ENCODE results near the gene CMTR1. TPM values are rescaled to one million over a fixed set of nuclear protein-coding genes. Genes with fewer than 3 reads are reported as not detected.

The CMTR1 gene
- total and polyA plus RNA-seq, 2 of the 13 experiments (the other 11 are each of a cell fraction or from before 2014, with no cell fraction given): 19.7 to 55.2 TPM

DNA sequence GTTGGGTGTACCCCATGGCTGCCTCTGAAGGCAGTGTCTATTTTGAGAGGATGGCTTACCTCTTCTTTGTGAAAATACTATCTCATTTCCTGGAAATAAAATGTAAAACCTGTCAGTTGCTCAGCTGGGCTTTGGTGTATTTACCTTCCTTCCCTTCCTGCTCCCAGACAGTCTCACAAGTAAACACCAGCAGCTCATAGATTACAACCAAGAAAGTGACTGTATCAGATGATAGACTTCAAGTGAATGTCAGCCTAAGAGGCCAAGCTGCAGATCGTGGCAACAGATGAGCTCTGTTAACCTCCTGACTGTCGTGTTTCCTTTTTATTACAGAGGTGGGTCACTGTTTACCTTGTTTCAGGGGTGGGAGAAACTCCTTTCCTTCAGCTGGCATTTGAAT, 41.9 kb upstream of the CMTR1 start (continued):
- TF ChIP-seq, protein P1, sequence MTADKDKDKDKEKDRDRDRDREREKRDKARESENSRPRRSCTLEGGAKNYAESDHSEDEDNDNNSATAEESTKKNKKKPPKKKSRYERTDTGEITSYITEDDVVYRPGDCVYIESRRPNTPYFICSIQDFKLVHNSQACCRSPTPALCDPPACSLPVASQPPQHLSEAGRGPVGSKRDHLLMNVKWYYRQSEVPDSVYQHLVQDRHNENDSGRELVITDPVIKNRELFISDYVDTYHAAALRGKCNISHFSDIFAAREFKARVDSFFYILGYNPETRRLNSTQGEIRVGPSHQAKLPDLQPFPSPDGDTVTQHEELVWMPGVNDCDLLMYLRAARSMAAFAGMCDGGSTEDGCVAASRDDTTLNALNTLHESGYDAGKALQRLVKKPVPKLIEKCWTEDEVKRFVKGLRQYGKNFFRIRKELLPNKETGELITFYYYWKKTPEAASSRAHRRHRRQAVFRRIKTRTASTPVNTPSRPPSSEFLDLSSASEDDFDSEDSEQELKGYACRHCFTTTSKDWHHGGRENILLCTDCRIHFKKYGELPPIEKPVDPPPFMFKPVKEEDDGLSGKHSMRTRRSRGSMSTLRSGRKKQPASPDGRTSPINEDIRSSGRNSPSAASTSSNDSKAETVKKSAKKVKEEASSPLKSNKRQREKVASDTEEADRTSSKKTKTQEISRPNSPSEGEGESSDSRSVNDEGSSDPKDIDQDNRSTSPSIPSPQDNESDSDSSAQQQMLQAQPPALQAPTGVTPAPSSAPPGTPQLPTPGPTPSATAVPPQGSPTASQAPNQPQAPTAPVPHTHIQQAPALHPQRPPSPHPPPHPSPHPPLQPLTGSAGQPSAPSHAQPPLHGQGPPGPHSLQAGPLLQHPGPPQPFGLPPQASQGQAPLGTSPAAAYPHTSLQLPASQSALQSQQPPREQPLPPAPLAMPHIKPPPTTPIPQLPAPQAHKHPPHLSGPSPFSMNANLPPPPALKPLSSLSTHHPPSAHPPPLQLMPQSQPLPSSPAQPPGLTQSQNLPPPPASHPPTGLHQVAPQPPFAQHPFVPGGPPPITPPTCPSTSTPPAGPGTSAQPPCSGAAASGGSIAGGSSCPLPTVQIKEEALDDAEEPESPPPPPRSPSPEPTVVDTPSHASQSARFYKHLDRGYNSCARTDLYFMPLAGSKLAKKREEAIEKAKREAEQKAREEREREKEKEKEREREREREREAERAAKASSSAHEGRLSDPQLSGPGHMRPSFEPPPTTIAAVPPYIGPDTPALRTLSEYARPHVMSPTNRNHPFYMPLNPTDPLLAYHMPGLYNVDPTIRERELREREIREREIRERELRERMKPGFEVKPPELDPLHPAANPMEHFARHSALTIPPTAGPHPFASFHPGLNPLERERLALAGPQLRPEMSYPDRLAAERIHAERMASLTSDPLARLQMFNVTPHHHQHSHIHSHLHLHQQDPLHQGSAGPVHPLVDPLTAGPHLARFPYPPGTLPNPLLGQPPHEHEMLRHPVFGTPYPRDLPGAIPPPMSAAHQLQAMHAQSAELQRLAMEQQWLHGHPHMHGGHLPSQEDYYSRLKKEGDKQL (CRISPR knock-in tag; IDR thresholded peaks at IDR 0.05; ENCODE audit: low read depth): no peak

DNA sequence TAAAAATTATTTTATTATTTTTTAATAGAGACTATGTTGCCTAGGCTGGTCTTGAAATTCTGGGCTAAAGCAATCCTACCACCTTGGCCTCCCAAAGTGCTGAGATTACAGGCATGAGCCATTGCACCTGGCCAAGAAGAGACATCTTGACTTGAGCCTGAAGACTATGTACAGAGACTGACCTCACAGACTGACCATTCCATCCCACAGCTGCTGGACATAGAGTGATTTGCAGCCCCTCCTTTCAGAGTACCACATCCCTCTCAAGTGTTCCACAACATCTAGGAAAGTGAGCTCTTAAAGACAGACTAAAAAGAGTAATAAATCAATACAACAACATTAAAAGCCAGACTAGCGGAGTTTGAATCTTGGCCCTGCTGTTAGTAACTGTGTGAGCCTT, 40.2 kb upstream of the CMTR1 start:
- 95% methylated on average over 1 of the region's 1 CpG for WGBS (ENCODE audit: low lambda C conversion rate)
- POLR2A ChIA-PET: no interaction called here
- FAIRE-seq: no peak
- TF ChIP-seq ZBTB7B (CRISPR knock-in tag; IDR thresholded peaks at IDR 0.05) (no peak), TSC22D2 (CRISPR knock-in tag; IDR thresholded peaks at IDR 0.05; ENCODE audit: borderline replicate concordance) (no peak), ZNF101 (CRISPR knock-in tag; IDR thresholded peaks at IDR 0.05; ENCODE audit: borderline replicate concordance, low read depth) (no peak), XRCC5 (optimal IDR thresholded peaks at IDR 0.05; ENCODE audit: low read length) (no peak), ZNF441 (CRISPR knock-in tag; IDR thresholded peaks at IDR 0.05; ENCODE audit: borderline replicate concordance) (no peak), U2AF2 (IDR thresholded peaks at IDR 0.05; ENCODE audit: low read depth, low read length) (no peak), ZMAT3 (CRISPR knock-in tag; conservative IDR thresholded peaks at IDR 0.05) (no peak), KLF11 (CRISPR knock-in tag; IDR thresholded peaks at IDR 0.05) (no peak), RFX5 (IDR thresholded peaks at IDR 0.05; ENCODE audit: low read depth, low read length) (no peak), ZNF20 (CRISPR knock-in tag; IDR thresholded peaks at IDR 0.05) (no peak), SRSF9 (IDR thresholded peaks at IDR 0.05; ENCODE audit: borderline replicate concordance, insufficient read depth, low read depth, low read length, poor library complexity, severe bottlenecking) (no peak), BRCA1 (CRISPR knock-in tag; IDR thresholded peaks at IDR 0.05) (no peak), MIER3 (CRISPR knock-in tag; IDR thresholded peaks at IDR 0.05; ENCODE audit: borderline replicate concordance) (no peak), ZNF563 (CRISPR knock-in tag; IDR thresholded peaks at IDR 0.05) (no peak)
- TF ChIP-seq, protein P2, sequence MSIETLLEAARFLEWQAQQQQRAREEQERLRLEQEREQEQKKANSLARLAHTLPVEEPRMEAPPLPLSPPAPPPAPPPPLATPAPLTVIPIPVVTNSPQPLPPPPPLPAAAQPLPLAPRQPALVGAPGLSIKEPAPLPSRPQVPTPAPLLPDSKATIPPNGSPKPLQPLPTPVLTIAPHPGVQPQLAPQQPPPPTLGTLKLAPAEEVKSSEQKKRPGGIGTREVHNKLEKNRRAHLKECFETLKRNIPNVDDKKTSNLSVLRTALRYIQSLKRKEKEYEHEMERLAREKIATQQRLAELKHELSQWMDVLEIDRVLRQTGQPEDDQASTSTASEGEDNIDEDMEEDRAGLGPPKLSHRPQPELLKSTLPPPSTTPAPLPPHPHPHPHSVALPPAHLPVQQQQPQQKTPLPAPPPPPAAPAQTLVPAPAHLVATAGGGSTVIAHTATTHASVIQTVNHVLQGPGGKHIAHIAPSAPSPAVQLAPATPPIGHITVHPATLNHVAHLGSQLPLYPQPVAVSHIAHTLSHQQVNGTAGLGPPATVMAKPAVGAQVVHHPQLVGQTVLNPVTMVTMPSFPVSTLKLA (IDR thresholded peaks at IDR 0.05): no peak
- TF ChIP-seq, protein P3, sequence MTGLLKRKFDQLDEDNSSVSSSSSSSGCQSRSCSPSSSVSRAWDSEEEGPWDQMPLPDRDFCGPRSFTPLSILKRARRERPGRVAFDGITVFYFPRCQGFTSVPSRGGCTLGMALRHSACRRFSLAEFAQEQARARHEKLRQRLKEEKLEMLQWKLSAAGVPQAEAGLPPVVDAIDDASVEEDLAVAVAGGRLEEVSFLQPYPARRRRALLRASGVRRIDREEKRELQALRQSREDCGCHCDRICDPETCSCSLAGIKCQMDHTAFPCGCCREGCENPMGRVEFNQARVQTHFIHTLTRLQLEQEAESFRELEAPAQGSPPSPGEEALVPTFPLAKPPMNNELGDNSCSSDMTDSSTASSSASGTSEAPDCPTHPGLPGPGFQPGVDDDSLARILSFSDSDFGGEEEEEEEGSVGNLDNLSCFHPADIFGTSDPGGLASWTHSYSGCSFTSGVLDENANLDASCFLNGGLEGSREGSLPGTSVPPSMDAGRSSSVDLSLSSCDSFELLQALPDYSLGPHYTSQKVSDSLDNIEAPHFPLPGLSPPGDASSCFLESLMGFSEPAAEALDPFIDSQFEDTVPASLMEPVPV (CRISPR knock-in tag; IDR thresholded peaks at IDR 0.05): no peak

More for the DNA sequence above, 40.2 kb upstream of the CMTR1 start:
- Histone ChIP-seq H3K9me3 (ENCODE audit: low read length) (no peaks in the 10 kb centered on the region), H3K9ac (ENCODE audit: insufficient read depth, low read depth, low read length) (no peak overlapping the region), H3K4me3 (replicated peaks in 1 of 3; ENCODE audit: insufficient read depth in 1 of 3, low read depth in 2 of 3, low read length in 3 of 3) (no peak overlapping the region), H3K27ac (ENCODE audit: extremely low read length, insufficient read depth, low read length) (no peak overlapping the region), H3K36me3 (replicated peaks in 1 of 2; ENCODE audit: control insufficient read depth in 1 of 2, insufficient read depth in 2 of 2, low read length in 2 of 2) (peaks cover 7 to 40% of the 10 kb centered on the region in 2 experiments; a peak in 4 of 5 replicates), H3K4me2 (ENCODE audit: low read depth, low read length) (no peak overlapping the region), H3K4me1 (ENCODE audit: insufficient read depth, low read length) (no peaks in the 10 kb centered on the region), H3K79me2 (ENCODE audit: insufficient read depth, low read length) (no peaks in the 10 kb centered on the region), H3K27me3 (ENCODE audit: control insufficient read depth in 1 of 2, insufficient read depth in 2 of 2, low read length in 2 of 2) (no peaks in the 10 kb centered on the region), H2AFZ (ENCODE audit: low read length) (no peak overlapping the region), H4K20me1 (ENCODE audit: insufficient read depth, low read length) (no peaks in the 10 kb centered on the region)
- in situ Hi-C loops (cut with HindIII; ENCODE audit: extremely low pct_ligation_motif_present, low pct_unique_long_range_greater_than_20kb) (no loop called here), intact Hi-C loops (cut with micrococcal nuclease; ENCODE audit: unreplicated experiment) (no loop called here)
- DNase-seq (ENCODE audit: low spot score) (no peak), ATAC-seq (no peak)
- no TSS peak for BruUV-seq (replicated peaks)
- CTCF ChIA-PET (ENCODE audit: low intra/inter-chr PET ratio, low total read pairs): no interaction called here

All from HepG2 (cell line).